HG03175 (cell line): Measurements from ENCODE around the gene CARD11.
"Not testable (repeated sequence)": the region's sequence is repeated elsewhere in the genome, so short reads cannot be mapped to it uniquely, and the experiment has no call there.

Experiments used
- ATAC-seq: cut with Tn5 transposase; IDR thresholded peaks from one replicate; pipeline ENCODE4 v1.9.1; 2021; ENCODE audit warnings: mild to moderate bottlenecking, moderate library complexity; ENCODE audit not compliant: unreplicated experiment

The CARD11 gene

DNA sequence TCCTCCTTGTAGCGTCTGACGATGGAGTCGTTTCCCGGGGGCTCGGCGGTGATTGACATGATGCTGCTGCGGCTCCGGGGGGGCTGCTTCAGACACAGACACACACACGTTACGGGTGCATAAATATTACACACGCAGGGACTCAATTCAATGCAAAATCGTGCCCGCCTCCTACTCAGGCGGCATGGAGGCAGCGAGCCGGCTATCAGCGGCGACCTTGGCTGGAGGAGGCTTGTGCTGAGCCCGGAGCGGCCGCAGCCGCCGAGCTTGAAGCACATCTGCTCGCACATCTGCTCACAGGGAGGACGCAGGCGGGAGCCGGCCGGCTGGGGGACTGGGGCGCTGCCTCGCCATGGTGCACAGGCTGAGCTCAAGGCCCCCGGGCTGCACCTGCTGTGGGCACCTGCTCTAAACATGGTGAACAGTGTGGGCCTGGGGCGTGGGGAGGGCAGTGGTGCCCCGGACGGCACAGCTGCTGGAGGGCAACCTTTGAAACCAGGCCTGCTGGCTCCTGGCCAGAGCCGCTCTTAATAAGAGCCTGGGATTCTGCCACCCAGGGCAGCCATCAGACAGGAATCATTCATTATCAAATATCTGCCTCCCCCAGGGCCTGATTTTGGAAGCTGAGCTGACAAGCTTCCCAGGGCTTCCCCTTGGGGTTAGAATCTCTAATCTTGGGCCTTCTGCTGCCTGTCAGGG is 114.9 kb downstream of the CARD11 start:
- ATAC-seq: no peak

DNA sequence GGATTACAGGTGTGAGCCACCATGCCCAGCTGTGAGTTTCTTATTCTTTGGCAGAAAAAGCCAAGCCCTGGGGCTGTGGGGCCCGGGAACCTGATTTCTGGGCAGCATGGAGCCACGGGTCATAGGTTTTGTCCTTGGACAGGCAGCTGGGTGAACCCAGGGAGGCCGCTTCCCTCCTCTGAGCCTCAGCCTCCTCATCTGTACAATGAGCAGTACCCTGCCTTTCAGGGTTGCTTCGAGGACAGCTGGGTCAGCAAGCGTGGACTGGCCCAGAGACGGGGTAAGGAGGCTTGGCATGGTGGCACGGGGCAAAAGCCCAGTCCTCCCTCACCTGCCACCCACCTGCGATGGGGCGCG is 115.4 kb downstream of the CARD11 start:
- no peak for ATAC-seq

DNA sequence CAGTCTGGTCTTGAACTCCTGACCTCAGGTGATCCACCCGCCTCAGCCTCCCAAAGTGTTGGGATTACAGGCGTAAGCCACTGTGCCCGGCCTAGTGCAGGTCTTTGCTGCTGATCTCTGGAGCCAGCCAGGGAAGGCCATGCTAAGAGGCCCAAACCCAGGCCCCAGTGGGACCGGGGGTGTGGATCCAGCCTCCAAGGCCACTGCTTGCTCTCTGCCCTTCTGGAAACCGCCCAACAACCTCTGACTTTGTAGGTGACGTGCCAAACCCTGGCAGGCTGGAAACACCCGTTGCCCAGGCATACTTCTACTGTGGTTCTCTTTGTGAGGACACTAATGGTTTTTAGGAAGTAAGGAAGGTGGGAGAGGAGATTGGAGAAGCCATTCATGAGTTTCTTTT is 116.1 kb downstream of the CARD11 start:
- ATAC-seq: no peak

DNA sequence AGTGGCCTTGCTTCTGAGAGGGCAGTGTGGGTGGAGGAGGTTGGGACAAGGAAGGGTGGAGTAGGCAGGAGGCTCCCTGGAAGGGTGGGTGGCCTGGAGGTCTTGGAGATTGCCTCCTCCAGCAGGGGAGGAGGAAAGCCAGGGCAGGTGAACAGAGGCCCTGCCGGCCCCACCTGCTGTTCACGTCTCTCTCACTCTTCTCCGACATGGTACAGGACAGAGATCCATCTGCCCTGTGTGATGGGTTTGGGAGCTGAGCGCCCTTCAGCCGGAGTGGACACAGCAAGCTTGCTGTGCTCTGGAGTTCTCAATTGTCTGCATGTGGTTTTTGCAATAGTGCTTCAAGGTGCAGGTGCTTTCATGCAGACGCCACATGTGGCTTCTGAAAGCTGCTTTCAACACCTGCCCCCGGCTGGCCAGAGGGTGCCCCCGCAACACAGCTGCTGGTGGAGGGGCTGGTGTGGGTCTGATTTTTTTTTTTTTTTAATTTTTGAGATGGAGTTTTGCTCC is 116.7 kb downstream of the CARD11 start:
- ATAC-seq: no peak

DNA sequence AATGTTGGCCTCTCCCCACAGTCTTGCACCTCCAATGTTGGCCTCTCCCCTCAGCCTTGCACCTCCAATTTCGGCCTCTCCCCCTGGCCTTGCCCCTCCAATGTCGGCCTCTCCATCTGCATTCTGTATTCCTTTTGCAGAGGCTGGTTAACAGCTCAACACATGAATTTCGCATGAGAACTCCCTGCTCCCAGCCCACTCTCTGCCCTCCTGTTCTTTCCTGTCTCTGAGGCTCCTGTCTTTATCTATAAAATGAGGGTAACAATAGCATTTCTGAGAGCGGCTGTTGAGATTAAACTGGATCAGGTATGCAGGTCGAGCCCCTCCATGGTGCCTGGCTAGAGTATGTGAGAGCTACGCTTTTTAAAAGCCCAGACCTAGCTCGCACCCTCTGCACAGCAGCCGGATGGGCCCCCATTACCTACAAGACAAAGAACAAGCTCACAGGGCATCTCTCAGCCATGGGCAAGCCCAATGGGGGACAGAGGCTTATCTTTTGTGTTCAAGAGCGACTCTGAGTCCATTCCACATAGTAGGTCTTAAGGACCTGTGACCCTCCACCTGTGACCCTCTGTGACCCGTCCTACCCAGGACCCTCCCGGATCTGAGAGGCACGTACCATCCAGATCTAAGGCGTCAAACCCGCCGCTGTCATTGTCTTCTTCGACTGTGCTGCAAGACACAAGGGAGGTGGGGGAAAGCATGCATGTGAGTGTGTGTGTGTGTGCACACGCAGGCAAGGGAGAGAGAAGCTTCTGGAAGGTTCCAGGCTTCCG is 117.4 kb downstream of the CARD11 start:
- ATAC-seq: no peak

DNA sequence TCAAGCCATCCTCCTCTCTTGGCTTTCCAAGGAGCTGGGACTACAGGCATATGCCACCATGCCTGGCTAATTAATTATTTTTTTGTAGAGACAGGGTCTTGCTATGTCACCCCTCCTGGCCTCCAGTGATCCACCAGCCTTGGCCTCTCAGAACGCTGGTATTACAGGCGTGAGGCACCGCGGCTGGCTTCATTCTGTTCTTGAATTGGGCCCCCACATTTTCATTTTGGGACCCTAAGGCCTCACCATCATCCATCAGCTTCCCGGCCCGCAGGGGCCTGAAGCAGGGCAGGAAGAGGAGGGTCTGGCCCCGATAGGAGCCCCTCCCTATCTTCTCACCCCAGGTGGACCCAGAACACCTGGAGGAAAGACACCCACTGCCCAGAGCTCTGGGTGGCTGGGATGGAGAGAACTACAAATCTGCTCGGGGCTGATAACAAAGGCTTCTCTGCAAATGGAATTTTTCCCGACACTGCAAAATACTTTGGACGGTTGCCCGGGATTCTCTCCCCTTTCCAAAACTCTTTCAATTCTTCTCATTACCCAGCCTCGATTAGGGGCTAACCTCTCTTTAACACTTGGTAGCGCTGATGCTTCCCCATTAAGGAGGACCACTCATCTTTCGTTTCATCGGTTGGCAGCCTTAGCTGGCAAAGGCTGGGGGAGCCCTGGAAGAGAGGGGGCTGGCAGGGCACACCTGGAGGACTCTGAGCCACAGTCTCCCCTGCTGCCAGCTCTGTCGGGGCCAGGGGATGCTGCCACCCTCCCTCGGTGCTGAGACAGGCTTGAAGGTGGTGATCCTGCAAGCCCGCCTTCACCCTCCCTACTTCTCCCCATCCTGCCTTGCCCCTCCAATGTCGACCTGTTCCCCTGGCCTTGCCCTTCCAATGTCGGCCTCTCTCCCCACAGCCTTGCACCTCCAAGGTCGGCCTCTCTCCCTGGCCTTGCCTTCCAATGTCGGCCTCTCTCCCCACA is 118.5 kb downstream of the CARD11 start:
- no peak for ATAC-seq

DNA sequence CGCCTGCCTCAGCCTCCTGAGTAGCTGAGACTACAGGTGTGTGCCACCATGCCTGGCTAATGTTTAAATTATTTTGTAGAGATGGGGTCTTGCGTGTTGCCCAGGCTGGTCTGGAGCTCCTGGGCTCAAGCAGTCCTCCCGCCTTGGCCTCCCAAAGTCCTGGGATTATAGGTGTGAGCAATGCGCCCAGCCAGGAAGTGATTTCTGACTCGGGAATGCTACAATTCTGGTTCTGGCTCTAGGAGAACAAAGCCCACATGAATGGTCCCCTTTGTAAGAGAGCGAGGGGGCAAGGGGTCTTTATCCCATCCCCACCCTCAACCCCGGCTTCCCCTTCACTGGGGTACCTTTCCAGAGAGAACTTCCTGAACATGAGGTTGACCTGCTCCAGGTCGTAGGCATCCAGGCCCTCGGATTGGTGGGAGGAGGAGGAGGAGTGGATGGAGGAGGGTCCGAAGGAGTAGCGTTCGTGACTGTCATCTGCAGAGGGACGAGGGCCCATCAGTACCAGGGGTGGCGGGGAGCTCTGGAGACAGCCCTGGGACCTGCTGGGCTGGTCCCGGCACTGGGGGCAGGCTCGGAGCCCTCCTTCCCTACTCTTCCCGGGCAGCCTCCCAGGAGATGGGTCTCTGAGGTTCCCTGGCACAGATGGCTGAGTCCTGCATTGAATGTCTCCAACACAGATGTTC is 119.6 kb downstream of the CARD11 start:
- ATAC-seq: no peak

DNA sequence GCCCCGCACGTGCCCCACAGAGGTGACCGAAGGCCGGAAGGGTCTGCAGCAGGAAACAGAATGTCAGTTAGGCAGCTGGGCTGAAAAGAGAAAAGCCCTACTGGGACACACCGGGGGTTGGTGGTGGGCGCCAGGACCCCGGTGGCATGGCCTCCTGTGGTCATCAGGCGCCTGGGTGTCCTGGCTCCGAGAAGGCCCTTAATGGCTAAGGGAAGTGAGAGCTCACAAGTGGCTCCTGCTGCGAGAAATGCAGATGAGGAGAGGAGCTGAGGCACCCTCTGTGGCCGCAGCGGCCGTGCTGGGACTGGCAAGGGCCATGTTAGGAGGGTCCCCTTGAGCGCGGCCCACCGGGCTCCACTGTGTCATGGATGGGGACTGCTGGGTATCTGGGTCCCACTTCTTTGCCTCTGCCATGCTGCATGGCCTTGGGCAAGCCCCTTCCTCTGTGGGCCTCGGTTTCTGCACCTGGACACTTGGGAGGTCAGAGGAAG is 120.3 kb downstream of the CARD11 start:
- no peak for ATAC-seq

DNA sequence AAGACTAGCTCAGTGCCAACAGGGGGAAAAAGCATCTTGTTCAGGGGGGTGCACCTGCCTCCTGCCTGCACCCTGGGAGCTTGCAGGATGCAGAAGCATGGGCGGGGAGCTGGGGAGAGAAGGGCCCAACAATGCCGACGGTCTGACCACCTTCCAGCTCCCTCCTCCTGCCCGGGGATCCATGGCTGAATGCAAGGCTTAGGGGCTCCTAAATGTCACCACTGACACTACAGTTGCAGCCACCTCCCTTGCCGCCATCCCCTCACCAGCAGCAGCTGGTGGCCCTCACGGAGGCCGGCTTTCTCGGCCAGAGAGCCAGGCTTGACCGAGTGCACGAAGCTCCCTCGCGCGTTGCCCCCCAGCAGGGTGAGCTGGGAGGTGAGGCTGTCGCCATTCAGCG is 120.8 kb downstream of the CARD11 start:
- no peak for ATAC-seq

DNA sequence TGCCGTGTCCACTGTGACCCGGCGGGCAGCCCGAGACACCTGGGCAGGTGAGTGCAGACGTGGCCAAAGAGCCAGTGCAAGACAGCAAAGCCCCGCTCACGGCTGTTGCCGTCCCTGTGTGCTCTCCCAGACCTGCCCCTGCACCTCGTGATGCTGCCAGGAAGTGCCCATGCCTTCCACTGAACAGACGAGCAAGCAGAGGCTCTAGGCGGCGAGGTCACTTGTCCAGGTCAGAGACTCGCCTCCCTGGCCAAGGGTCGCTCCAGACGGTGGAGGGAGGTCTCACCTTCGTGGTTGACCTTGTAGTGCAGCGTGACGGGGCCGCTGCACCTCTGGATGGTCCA is 121.3 kb downstream of the CARD11 start:
- ATAC-seq: no peak

DNA sequence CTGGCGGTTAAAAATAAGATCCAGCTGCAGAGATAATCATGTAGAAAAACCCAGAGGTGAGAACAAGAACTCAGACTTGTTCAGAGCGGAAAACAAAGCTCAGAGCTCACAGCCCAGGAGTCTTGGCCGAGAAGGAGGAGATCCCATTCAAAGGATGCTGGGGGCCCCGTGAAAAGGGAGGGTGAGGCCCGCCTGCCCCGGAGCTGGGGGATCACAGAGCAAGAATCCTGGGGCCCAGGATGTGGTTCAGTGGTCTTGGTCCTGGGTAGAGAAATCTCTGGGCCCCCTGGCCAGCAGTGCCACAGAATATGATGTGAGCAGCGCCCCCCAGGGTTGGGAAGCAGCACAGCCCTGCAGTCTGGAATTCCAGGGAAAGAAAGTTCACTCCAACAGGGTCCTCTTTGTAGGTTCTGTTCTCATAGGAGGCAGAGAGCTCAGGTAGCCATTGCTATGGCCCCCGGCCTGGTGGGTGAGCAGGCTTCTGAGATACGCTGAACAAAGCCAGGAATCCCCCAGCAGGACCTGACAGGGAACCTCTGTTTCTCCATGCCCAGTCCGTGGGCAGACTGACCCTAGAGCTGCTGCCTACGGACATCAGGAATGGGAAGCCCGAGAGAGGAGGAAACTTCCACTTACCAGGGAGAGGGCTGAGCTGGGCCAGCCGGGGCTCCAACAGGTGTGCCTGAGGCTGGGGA is 121.9 kb downstream of the CARD11 start:
- no peak for ATAC-seq

DNA sequence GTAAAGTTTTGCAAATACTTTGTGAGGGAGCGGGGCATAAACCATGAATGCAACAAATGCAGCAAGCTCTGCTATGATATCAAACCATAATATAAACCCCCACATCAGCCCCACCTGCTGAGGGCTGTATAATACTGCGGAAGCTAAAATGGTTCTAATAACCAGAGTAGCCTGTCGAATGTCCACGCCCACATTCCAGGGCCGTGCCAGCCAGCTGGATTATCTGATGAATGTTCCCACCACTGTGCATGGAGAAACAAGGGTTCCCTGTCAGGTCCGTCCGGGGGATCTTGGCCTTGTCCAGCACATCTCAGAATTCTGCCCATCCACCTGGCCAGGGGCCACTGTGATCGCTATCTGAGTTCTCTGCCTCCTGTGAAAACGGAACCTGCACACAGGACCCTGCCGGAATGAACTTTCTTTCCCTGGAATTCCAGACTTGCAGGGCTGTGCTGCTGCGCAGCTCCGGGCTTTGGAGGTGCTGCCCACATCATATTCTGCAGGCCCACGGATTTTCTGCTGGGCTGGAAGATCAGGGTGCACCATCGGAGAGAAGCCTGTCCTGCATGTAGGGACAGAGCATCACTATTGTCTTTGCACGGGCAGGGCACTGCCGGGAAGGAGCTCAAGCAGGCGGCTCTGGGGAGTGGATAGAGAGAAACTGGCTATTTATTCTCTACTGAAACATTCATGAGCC is 122.6 kb downstream of the CARD11 start:
- no peak for ATAC-seq

DNA sequence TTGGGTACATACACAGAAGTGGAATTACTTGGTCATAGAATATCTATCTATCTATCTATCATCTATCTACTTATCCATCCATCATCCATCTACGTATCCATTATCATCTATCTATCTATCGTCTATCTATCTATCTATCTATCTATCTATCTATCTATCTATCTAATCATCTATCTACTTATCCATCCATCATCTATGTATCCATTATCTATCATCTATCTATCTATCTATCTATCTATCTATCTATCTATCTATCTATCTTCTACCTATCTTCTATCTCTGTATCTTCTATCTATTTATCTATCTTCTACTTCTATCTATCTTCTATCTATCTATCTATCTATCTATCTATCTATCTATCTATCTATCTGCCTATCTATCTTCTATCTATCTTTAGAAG is 123.2 kb downstream of the CARD11 start:
- ATAC-seq: not testable (repeated sequence)

DNA sequence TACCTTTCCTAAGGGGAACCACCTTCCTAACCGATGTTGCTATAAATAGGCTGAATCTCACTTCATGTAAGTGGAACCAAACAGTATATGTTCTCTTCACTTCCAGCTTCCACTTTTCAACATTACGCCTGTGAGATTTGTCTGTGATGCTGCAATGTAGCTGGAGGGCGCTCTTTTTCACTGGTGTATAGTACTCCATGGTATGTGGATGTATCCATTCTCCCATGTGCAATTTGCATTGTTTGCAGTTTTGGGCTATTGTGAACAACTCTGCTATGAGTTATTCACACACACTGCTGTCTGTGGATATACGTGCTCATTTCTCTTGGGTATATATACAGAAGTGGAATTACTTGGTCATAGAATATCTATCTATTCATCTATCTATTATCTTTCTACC is 123.6 kb downstream of the CARD11 start:
- no peak for ATAC-seq

DNA sequence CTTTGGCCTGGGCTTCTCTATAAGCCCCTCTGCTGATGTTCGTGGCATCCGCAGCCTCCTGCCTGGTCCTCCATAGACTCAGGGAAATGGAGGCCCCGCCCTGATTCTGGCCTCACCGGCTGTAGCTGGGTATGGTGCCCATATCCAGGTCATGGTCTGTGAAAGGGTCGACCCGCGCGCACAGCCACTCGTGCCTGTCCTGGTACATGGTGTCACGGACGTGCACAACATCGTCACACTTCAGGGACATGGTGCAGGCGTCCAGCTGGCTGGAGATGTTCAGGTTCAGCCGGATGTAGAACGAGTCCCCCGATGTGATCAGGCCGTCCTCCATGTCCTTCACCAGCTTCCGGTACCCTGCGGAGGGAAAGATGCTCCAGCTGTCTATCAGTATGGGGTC is 124.4 kb downstream of the CARD11 start:
- no peak for ATAC-seq

DNA sequence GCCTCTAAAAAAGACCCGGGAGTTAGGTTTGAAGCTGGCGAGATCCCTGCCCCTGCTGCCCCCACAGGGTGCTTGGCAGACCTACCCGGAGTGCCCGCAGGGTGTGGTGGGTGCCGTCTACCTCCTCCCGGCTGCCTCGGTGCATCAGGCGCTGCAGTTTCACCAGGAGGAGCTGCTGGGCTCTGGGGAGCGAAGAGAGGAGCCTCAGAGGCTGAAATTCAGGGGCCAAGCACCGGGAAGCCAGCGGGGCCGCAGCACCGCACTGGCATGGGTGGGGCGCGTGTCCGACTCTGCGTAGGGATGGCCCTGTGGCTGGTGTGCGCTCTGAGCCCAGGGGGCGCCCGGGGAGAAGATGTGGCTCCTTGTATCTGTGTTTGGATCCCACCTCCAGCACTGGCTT is 125.3 kb downstream of the CARD11 start:
- no peak for ATAC-seq

DNA sequence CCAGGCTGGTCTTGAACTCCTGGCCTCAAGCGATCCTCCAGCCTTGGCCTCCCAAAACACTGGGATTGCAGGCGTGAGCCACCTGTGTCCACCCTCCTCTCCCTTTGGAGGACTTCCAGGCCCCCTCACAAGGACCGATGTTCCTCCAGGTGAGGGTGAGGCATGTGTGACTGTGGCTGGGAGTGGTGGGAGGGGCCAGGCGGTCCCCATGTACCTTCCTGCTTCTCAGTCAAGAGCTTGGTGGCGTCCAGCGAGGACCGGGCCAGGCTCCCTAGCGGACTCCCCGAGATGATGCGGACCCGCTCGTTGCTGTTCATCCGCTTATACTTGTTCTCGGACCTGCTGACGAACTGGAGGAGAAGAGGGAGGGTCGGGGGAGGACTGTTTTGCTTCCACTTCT is 128.6 kb downstream of the CARD11 start:
- no peak for ATAC-seq

DNA sequence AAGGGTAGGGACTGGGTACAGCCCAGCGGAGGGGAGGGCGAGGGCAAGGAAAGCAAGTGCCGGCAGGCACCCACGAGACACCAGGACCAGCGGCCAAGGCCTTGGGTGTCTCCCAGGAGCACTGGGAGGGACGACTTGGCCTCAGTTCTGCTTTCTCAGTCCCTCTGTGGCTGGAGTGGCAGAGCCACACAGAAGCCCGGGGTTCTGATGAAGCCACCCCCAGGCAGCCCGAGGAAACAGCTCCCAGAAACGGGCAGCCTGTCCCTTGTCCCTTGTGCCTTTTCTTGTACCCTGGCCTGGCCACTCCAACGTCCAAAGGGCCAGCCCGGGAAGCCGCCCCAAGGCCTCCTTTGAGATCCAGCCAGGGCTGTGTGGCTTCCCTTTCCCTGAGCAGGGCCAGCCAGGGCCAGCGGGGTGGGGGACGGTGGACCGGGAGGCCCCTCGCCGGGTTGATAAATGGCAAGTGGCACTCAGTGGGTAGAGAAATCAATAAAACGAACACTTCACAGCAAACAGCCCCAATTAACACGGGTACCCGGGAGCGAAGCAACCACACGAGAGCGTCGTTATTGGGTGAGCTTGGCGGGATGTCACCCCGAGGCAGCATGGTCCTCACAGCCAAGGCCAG is 129.8 kb downstream of the CARD11 start:
- ATAC-seq: no peak
